Endometrium (tissue), 2 donors: ENCODE measurements around the gene OAT.
"Not testable (repeated sequence)": the region's sequence is repeated elsewhere in the genome, so short reads cannot be mapped to it uniquely, and the experiment has no call there.

Source experiments
- FAIRE-seq: peaks from 2 replicates; lab custom pipeline; 2012; peaks lifted over from hg19 to GRCh38; lab: Jason Lieb, UNC
- donor health status: control.
- donor health status: control.

OAT gene

DNA sequence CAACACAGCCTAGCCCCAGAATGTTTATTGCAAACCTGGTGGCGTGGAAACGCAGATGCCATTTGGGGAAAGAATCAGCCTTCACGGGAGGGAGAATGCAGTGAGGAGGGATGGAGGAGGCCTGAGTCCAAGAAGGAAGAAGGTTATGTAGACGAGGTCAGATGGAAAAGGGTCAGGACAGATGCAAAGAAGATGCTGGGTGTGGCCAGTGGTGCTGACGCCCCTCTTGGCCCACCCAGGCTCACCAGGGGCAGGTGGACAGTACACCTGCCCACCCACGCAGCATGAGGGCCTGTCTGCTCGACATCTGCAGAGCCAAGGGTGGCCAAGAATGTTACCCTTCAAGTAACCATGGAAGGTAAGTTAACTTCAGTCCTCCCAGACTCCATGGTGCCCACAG, 40.5 kb downstream of the OAT start:
- no peak for FAIRE-seq

DNA sequence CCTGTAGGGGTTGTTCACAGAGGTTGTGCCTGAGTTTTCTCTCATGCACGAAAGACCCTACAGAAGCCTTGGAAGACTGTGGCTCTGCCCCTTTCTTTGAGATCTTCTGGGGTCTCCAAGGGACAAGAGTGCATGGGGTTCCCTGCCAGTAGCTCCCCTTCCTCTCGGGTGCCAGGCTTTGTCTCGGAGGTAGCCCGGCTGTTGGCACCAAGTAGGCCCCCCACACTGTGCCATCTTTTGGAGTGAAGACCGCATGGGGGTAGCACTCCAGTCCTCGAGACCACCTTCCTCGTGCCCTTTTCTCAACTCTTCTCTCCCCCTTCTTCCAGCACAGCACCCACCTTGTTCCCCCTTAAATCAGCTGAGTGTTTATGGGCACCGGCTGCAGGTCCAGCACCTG, 41.6 kb downstream of the OAT start:
- no peak for FAIRE-seq

DNA sequence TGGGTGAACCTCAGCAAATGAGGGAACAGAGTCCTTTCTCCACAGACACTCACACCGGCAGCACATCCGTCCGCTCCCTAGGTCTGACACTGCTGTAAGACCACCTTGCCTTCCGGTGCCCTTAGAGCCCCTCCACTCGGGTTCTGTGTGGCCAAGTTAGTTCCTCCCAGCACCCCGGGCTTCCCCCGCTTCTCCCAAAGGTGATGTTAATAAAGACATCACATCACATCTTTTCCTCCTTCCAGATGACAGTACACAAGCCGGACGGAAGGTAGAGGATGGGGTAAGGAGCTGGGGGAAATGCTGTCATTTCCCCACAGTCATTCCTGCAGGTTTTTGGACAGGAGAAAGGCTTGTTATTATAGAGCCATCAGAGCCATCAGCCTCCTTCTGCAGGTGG, 42.3 kb downstream of the OAT start:
- FAIRE-seq = no peak

DNA sequence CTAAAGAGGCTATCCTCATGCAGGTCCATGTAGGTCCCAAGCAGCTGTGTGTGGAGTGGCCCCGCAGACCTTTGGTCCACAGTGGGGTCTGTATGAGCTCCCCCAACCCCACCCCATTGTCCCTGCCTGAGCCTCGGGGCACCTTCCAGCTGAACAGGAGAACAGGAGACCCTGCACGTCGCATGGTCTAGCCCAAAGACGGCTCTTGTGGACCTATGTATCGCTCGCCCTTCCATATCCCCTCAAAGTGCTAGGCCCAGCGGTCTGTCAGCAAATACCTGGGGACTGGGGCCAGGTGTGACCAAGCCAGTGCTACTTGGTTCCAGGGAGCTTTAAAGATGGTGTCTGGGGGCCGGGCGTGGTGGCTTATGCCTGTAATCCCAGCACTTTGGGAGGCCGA, 43.0 kb downstream of the OAT start:
- no peak for FAIRE-seq

DNA sequence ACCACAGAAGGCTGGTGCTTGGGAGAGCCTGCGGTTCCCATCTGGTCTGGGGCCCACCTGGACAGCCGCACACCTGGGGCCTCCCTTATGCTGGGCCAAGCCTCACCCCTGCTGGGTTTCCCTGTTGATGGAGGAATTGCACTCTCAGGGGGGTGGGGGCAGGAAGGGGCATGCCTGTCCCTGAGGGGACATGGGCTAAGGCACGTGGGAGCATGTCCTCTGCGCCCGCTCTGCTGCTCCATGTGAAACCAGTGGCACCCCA, 43.4 kb downstream of the OAT start:
- no peak for FAIRE-seq

DNA sequence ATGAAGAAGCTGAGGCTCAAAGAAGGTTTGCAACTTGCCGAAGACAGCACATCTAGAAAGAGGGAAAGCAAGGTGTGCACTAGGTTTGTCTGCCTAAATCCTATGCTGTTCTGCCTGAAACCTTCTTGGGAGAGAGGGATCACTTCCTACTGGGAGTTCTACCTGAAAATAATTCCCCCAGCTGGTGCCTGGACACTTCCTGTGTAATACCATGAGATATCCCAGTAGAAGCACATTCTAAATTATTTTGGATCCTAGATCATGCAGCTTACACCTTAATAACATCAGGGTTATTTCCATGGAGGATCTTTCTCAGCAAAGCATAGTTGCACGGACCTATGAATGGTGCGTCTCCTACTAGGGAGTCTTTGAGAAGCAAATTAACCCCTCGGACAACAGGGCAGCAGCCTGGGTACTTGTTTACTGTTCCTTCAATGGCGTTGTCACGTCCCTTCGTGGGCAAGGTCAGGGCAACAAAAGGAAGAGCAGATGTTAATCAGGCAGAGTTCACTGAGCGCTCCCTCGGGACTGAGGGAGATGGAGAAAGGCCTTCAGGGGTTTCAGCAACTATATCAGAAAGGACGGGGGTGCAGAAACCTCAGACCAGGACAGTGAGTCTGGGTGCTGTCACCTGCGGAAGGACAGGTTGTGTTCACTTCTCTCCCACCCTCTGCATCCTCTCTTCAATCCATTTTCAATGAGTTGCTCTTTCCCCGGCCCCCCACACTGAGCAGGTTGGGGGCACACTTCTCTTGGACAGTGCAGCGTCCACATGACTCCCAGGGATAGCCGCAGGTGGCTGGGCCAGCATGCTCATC, 44.0 kb downstream of the OAT start:
- FAIRE-seq = no peak

DNA sequence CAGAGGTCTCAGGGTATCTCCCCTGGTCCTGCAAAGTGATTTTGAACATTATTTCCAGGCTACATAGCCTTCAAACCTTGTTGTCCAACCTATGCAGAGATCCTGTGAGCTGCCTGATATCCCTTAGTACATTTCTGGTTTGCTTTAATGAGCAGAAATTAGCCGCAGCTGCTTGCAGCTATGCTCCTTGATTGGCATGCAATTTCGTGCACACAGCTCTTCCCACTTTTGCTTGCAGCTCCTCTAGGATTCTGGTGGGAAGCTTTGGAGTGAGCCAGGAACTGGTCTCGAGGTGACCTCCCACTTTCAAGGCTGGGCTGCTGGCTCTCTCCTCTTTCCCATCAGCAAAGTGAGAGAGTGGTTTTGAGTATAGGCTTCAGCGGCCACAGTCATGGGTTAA, 45.8 kb downstream of the OAT start:
- no peak for FAIRE-seq

DNA sequence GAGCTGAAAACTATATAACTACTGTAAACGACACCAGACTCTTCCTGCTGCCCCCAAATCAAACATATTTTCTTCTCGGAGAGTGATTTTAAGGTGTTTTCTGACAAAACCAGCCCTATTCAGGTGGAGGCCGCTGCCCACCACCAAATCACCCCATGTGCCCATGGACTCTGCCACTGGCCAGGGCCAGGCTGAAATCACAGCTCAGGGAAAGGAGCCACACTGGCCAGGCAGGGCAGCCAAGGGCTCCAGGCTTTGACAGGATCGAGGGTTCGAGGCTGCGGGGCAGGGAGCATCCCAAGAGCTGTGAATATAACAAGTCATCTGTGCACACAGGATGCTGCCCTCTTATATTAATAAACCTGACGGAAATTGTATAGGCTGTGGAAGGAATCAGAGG, 48.3 kb downstream of the OAT start:
- no peak for FAIRE-seq

DNA sequence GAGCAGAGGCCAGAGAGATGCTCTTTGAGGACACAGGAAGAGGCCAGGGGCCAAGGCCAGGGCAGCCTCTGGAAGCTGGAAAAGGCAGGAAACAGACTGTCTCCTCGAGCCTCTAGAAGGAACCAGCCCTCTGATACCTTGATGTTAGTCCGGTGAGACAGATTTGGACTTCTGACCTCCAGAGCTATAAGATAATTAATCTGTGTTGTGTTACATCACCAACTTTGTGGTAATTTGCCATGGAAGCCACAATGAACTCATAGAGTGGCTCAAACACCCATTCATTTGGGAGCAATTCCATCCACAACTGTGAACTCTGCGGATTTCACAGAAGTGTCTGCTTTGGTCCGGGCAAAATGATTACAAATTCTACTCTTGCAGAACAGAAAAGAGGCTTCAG, 48.7 kb downstream of the OAT start:
- FAIRE-seq = no peak

DNA sequence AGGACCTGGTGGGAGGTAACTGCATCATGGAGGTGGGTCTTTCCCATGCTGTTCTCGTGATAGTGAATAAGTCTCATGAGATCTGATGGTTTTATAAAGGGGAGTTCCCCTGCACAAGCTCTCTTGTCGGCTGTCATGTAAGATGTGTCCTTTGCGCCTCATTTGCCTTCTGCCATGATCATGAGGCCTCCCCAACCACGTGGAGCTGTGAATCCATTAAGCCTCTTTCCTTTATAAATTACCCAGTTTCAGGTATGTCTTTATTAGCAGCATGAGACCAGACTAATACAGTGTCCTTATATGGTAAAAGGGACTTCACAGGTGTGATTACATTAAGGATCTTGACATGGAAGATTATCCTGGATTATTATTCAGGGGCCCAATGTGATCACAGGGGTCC, 49.2 kb downstream of the OAT start:
- not testable (repeated sequence) for FAIRE-seq

DNA sequence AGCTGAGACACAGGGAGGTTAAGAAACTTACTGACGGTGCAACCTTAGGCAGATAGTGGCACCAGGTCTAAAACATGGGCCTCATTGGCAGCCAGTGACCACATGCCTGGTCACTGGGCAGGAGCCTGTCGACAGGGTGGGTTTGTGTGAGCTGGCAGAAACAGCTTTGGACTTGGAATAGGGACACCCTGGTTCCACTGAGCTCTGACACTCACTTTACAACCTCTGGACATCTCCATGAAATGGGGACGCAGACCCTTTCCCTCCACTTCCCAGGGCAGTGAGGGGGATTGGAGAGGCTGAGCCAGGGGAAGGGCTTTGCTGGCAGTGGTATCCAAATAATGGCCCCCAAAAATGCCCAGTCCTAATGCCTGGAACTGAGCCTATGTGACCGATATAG, 49.7 kb downstream of the OAT start:
- FAIRE-seq = no peak

DNA sequence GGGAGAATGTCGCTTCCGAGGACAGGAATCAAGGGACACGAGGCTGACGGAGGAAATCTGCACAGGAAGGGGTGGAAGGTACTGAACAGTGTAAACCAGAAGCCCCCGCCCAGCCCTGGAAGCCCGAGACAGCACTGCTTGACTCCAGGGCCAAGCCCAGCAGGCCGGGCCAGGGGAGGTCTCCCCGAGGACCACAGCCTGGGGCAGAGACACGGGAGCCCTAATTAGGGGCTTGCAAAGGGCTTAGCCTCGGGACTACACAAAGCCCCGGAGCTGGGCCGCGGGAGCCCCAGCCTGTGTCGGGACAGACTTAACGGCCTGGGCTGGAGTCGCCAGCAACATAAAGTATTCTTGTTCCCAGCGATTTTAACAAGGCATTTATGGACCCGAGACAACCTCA, 50.8 kb downstream of the OAT start:
- FAIRE-seq = no peak

DNA sequence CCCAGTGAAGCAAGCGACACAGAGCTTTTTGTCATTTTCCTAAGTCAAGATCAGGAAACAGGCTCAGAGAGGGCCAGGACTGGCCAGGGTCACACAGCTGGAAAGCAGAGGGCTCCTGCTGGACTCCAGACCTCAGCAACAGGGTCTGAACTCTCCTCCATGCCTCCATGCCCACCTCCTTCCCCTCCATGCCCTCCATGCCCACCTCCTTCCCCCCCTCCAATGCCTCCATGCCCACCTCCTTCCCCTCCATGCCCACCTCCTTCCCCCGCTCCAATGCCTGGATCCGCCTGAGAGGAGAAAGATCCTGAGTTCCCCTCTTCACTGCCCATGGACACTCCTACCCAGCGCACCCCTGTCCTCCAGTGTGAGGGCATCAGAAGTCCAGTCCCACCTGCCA, 51.3 kb downstream of the OAT start:
- FAIRE-seq = no peak

DNA sequence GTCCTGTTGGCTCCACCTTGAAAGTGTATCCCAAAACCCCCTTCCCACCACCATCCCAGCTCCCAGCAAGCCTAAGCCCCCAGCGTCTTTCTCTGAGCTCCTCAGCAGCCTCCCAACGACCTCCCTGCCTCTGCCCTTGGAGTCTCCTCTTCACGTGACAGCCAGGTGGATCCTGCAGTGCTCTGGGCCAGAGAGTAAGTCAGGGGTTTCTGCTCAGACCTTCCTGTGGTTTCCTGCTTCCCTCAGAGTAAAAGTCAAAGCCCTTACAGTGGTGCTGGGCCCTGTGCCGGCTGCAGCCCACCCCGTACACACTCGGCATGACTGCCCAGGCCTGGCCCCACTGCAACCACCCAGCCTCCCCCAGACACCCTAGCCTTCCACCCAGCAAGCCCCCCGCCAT, 51.9 kb downstream of the OAT start:
- FAIRE-seq = no peak

DNA sequence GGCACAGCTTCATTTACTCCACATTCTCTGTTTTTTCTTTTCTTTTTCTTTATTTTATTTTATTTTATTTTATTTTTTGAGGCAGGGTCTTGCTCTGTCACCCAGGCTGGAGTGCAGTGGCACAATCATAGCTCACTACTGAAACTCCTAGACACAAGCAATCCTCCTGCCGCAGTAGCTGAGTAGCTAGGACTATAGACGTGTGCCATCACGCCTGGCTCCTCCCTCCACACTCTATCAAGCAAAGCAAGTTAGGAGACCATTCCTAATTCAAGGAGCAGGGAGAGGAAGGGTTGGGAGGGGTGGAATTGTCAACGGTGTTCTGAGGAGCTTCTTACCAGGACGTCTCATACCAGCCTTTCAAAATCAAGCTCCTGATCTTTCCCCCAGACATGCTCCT, 52.4 kb downstream of the OAT start:
- no peak for FAIRE-seq

DNA sequence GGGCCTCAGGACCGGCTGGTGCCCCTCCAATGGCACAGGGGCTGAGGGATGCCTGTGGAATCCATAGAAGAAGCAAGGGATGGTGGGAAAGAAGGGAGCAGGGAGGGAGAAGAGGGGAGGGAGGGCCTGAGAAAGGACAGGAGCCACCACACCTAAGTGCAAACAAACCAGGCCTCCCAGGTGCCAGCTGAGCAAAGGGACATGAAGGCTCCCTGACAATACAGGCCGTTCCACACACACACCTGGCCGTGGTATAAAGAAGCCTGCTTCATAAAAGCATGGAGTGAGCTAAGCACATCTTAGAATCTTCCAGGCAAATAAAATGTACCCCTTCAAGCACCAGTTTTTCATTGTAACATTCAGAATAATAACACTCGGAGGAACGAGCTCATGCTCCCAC, 54.0 kb downstream of the OAT start:
- FAIRE-seq = no peak

DNA sequence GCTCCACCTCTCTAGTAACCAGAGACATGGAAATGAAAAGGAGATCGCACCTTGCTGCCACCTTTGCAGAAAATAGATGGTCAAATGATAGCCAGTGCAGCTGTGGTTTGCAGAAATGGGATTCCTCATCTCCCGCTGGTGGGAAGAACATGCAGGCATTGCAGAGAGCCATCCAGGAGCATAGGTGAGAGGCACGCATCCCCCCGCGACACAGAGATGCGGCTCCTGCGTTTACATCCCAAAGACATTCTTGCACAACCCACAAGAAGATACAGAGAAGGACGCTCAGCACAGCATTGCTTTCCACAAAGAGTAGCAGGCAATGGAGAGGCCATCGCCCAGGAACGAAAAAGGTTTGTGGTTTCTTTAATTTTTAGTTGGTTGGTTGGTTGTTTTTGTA, 56.2 kb downstream of the OAT start:
- no peak for FAIRE-seq

DNA sequence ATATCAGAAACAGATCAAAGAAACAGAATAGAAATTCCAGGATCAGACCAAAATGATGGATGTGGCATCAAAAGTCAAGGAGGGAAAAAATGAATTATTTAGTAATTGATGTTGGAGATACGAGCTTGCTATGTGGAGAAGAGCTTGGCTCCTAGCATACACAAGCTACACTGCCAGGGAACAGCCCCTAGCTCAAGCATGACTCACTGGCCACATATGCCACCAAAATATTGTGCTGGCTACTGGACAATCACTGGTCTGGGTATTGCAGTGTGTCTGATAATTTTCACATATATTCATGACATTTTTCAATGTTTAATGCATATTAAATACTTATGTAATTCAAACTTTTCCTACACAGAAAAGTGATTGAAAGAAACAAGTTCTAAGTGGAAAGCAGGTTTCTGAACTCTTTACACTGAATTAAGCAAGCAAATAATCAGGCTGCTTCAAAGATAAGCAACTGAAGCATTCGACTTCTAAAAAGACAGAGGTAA, 59.3 kb downstream of the OAT start:
- no peak for FAIRE-seq

DNA sequence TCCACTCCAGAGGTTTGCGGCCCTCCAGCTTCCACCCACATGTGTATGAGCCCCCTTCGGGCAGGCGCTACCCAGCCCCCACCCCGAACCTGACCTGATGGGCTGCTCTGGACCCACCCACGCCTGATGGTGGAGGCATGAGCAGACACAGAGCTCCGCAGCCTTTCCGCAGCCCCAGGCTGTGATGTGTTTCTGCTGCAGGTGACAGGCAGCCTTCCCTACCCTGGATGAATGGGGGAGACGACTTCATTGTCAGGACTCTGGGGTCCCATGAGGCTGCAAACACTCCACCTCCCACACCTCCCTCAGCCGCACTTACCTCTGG, 61.2 kb downstream of the OAT start:
- FAIRE-seq = no peak

DNA sequence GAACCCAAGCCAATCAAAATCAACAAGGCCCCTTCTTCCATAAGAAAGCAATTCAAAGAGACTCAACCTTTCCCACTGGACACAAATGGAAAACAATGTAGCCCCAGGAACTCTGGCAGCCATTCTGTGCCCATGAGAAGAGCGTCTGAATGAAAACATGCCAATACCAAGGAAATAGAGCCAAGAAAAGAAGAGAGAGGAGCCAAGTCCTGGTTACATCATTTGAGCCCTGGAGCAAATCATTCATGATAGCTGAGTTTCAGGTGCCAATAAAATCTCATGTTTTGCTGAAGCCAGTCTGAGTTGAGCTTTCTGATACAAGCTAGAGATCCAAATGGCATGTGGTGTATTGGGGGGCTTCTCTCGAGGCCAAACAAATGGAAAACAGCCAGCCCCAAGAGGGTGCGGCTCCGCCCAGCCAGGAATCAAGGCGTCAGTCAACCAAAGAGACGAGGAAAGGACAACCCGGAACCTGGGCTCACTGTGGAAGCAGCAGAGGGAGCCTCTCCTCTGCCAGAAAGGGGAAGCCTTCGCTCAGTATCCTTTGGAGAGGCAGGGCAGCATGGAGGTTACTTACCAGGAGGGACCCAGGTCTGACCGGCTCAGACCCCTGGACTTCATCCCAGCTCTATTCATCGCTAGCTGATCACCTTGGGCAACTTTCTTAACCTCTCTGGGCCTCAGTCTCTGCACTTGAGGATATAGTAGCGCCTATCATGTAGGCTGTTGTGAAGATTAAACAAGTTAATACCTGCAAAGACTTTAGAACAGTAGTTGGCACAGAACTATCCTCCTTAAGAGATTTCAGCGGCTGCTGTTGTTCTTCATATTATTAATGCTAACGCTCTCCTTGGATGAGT, 61.8 kb downstream of the OAT start:
- no peak for FAIRE-seq

DNA sequence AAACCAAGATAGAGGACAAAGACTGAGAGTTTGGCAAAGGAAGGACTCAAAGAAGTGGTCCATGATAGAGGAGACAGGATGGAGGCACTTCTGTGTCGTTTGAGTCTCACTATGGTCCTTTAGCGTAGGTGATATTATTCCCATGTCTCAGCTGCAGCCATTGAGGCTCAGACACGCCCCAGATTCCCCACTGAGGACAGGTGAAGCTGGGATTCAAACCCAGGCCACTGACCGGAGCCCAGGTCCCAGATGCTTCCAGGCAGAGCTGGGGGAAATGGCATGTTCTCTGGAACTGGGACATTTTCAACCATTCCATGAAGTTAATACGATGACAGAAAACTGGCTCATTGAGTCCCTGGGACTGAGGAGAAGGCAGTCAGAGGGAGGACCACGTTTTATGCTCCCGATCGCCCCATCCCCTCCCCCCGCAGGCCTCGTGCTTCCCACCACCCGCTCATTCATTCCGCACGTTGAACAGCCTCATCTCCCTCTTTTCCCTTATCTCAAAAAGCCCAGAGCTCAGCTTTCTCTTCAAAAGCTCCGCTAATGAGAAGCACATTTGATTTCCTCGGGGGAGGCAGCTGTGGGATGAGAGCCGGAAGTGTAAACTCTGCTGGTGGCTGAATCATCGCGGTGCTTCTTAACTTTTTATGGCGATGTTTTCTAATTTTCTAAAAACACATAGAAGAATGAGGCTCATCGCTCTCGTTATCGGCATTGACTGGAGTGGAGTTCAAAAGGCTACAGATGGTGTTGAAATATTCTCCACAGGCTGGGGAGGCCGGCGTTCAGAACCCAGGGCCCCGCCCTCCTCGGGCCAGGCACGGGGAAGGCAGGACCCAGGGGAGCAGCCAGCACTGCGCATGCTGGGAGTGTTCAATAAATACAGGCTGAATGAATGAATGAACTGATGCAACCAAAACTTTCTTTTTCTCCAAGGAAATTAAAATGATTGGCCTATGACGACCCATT, 64.0 kb downstream of the OAT start:
- FAIRE-seq = peak; percentile 99

DNA sequence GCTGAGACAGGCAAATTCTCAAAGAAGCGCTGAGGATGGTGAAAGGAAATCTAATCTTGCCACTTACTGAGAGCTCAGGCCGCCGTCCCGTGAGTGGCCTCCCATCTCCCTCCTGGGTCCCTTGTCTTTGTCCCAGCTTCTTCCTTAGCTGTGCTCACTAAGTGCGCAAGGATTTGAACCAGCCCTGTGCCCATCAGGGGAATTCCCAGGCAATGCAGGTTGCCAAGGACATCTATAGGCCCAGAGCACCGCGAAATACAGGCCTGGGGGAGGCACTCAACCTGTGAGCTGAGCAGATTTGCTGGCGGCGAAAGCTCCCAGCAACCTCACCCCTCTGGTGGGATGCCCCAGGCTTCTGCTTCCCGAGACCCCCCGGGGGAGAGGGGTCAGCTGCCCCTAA, 64.8 kb downstream of the OAT start:
- no peak for FAIRE-seq
